Measurements from ENCODE around the gene LRRC3C.
"Not testable (repeated sequence)": the region's sequence is repeated elsewhere in the genome, so short reads cannot be mapped to it uniquely, and the experiment has no call there.

LRRC3C gene

DNA sequence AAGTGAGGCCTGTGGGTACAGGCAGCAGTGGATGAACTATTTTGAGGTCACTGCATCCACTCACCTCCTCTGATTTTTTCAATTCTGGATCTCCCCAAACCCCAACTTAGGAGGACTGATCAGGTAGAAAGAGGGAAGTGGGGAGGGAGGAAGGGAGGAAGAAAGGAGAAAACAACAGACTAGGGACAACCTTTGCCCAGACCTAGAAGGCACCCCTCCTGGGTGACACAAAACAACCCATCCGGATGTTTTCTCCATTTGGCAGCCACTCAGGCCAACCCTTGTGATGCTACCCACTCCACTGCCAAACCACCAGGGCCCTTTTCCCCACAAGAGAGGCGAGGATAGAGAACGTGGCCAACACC, 2.9 kb upstream of the LRRC3C start:
- no peak for FAIRE-seq

DNA sequence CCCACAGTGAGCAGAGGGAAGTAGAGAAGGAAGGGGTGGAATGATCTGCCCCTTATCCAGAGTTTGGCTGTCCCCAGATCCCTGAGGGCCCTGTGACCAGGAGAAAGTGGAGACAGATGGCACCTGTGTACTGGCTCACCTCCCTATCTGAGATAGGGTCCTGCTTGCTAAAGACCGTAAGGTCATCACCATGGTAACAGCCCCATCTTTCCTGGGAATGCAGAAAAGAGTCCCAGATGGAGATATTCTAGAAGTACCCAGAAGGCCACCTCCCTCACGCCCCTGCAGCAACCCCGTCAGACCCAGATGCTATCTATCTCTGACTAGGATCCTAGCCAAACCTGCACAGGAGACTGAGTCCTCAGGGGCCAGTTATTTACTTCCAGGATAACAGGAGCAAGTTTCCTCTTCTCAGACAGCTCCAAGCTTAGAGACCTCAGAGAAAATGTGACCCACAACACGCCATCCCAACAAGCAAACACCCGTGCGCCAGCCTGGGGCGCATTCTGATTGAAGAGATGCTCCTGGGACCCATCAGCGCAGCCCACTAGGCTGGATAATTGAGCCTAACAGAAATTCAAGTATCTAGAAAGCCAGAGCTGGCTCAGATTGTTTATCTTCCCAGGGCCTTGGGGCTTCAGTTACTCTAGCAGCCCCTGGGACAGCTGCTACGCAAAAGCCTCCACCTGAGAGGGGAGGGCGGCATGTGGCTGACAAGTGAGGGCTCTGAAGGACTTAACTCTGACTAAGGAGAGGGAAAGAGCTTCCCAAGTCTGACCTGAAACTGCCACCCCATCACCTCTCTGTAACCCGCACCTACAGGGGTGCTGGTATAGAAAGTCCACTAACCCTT, 2.0 kb upstream of the LRRC3C start:
- FAIRE-seq, result no peak

DNA sequence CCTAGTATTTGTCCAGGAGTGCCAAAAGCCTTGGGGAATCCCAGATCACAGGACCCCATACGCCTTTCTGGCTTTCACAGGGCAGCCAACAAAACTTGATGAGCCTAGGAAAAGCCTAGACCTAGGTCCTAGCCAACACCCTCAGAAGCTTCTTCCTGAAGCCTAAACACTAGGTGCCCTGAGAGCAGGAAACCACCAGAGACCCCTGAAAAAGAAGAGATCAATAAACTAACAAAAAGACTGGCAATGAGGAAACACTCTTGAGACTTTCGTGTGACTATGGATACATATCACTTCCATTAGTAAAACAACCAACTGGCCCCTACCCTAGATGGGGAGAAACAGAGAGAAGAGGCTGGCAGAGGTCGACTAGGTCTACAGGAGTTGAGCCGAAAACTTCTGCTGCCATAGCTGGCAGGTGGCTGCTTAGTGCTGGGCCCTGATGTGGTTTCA, 1.4 kb upstream of the LRRC3C start:
- no peak for FAIRE-seq

DNA sequence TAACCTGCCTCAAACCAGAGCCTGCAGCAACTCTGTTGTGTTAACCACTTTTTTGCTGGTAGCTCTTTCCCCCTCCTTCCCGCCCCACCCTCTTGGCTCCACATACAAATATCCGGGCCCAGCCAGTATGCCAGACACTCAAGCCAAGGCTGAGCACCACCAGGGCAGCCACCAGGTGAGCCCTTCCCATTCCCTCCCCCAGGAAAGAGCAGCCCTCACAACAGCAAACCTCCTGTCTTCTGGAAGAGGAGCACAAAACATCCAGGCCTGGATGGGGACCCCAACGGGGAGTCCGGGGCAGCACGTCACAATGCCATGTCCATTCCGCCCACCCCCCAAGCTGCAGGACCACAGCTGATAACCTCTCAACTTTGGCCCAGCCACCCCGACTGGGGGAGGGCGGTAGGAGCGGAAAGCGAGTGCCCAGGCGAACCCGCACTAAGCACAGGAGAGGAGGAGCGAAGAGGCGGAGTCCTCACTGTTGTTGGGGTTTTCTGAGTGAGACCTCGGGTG, 888 bp upstream of the LRRC3C start:
- FAIRE-seq, result no peak

DNA sequence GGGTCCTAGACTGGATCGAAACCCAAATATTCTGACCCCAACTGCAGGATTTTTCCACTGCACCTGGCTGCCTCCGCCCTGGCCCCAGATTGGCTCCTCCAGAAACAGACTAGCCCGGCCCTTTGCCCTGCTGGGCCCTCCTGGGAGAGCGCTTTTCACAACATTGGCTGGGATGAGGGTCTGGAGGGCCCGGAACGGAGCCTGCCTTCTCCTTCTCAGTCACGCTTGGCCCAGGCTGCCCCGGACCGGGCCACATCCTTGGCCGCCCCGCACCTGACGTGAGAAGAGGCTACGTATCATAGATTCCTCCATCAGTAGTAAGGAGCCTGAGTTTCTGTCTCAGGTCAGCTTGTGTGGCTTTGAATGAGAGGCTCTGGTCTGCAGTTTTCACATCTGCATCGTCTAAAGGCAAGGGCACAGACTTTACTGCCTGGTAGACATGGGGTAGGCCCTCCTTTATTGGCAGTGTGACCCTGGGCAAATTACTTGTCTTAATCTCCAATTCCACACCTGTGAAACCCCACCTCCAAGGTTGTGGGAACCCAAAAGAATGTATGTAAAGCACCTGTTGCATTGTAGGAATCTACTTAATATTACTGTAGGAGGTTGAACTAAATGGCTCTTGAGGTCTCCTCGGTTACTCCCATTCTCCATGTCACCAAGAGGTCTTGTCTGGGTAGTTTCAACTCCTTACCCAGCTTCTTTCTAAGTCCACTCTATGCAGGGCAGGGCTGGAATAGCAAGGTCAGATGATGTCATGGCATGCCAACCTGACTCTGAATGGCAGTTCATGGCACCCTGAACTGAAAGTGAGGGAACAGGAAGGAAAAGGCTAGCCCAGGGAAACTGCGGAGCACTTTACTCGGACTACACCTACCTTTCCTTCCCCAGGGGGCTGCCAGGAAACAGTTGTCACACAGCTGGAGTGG, 661 bp downstream of the LRRC3C start:
- FAIRE-seq, result no peak

DNA sequence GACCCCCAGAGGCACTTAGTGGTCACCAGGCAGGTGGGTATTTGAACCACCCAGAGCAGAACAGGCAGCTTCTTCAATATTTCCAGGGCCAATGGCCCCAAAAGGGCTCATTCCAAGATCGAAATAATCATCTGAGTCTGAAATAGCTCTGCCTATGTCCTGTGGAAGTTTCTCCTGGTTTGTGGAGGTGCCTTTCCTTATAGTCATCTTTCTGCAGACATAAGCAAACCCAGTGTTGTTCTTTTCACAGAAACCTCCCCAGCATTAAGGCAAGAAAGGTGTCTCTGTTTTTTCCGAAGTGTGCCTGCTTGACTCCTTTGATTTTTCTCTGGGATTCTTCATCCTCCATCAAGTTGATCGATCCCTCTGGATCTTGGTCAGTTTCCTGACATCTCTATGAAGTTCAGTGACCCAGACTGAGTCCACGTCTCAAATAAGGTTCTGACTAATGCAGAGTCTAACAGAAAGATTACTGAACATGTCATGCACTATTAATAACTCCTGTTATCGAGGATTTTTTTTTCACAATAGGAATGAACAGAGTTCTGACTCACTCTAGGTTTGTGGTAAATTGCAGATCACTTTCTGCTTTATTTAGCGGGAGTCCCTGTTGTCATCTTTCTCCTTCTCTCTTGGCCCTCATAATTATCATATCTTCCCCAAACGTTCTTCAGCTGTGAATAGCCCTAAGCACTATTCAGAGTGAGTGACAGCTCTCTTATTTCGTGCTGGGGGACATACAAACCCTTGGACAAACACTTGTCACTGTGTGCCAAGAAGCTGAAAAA, 1.5 kb downstream of the LRRC3C start:
- FAIRE-seq, result no peak

DNA sequence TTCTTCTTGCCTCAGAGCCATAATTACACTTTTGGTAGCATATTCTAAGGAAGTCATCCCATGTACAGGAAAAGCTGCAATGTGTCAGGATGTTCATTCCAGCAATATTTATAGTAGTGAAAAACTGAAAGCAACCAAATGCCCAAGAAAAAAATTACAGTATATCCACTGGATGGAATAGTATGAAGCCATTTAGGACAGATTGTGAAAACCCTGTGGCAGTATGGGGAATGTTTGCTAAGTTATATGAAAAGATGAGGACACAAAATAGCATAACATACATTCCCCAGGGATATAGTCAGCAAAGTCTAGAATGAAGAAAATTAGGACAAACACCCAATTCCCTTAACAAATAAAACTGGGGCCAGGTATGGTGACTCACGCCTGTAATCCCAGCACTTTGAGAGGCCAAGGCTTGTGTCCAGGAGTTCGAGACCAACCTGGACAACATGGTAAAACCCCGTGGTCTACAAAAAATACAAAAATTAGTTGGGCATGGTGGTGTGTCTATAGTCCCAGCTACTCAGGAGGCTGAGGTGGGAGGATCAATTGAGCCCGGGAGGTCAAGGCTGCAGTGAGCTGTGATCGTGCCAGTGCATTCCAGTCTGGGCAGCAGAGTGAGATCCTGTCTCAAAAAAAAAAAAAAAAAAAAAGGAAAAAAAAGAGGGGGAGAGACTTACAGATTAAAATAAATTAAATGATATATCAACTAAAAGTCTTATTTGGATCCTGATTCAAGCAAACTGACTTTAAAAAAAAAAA, 2.3 kb downstream of the LRRC3C start:
- no peak for FAIRE-seq

DNA sequence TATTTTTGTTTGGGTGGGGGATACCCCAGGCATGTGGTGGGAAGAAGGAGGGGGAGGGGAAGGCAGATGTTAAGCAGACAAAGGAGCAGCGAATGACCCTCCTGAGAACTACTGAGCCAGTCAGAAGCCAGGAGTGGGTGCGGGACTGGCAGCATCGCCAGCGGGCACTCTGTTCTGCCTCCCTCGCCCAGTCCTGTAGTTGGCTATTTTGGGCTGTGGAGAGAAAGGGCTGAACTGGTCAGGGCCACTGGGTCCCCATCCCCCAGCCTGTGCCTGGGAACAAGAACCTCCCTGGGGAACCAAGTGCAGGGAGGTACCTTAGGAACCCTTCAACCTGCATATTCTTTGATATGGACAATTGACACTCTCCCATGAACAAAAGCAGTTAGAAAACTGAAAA, 6.4 kb downstream of the LRRC3C start:
- no peak for FAIRE-seq

DNA sequence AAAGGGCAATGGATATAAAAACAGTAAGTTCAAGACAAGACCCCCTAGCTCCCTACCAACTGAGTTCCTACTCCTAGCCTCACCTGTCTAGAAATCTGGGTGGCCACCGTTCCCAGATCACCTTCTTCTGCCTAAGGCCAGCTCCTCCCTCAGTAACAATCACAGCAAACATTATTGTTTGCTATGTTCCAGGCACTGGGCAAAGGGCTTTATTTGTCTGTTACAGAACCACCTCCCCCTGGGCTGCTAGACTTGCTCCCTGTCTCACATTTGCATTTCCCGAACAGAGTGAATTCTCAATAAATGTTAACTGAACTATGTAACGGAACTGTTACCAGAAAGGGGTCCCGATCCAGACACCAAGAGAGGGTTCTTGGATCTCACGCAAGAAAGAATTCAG, 6.8 kb downstream of the LRRC3C start:
- FAIRE-seq, result no peak

DNA sequence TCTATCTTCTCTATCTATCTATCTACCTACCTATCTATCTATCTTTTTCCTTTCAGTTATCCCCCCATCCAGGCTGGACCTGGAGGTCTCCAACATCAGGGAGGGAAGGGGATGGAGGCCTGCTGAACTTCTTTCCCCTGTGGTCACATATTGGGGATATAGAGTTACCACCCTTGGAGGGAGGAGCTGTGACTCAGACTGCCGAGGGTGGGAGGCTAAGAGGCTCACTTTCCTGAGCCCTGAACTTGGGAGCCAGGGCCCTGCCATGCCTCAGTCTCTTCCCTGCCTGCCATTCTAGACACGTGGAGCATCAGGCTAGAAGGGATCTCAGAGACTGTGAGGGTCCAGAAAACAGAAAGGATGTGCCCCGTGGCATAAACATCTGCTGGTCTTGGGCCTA, 8.4 kb downstream of the LRRC3C start:
- no peak for FAIRE-seq

DNA sequence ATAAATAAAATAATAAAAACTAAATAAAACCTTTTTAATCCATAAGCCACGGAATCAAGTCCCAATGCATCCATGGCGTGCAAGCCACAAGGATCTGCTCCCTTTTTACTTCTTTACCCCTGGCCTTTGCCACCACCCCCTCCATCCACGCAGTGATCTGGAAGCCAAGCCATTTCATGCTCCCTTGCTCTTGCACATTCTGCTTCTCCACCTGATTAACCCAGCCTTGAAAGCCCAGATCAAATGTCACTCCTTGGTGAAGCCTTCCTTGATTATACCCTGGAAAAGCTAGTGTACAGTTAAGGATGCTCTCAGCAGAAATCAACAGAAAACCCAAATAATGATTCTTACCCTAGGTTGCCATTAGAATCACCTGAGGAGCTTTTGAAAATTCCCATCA, 9.9 kb downstream of the LRRC3C start:
- FAIRE-seq, result no peak

DNA sequence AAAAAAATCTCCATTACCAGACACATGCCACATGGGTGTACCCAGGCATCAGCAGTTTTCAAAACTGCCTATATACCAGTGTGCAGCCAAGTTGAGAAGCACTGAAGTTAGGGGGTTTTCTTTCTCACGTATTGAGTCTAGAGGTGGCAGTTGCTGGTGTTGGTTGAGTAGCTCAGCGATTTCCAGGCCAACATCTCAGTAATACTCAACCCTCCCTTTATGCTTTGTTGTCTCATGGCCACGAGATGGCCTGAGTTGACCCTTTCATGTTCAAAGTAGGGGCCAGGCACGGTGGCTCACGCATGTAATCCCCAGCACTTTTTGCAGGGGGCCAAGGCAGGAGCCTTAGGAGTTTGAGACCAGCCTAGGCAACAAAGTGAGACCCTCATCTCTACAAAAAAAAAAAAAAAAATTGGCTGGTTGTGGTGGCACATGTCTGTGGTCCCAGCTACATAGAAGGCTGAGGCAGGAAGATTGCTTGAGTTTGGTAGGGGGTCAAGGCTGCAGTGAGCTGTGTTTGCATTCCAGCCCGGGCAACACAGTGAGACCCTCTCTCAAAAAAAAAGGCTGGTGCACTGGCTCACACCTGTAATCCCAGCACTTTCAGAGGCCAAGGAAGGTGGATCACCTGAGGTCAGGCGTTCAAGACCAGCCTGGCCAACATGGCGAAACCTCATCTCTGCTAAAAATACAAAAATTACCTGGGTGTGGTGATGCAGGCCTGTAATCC, 10.8 kb downstream of the LRRC3C start:
- no peak for FAIRE-seq

DNA sequence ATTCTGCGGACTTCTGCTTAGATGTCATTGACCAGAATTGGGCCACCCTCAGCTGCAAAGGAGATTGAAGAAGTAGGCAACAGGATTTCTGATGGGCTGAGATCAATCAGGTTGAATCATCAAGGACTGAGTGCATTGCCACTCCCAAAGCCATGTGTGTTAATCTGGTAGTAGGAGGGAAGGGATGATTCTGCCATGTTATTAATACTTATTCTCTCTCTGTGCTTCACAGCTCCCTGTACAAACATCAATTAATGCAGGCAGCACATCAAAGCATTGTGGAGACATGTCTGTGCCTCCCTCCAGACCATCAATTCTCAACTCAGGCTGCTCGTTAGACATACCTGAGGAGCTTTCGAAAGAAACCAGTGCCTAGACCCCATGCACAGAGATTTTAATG, 11.6 kb downstream of the LRRC3C start:
- FAIRE-seq, result no peak

DNA sequence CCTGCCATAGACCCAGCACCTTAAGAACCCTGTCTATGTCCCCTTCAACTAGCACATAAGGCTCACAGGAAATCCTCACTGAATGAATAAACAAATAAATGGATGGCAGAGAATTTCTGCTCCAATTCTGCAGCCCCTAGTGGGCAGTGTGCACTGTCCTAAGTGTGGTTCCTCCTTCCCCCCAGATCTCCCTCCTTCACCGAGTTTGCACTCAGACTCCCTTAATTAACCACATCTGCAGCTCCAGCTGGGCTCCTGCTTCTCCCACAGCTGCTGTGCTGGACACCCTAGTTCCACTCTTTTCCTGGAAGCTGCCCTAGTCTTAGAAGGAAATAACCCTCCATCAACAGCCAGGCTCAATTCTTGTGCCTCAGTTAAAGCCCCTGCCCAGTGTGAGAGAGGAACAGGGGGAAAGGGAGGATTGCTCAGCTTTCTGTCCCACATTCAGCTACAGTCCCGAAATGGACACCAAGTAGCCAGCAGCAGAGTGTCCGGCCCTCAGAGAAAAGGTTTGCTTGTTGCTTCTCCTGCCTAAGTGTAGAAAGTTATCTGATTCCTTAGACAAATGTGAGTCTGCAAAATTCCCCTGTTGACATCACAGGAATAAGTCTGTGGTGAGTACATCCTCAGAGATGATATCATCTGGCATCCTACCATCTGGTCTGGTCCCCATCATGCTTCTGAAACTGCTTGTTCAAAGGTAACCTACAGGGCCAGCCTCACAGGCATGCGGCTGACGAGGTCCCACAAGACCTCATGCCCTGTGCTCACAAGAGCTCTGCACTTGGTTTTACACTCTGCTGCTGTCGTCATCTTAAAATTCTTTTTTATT, 12.3 kb downstream of the LRRC3C start:
- no peak for FAIRE-seq

DNA sequence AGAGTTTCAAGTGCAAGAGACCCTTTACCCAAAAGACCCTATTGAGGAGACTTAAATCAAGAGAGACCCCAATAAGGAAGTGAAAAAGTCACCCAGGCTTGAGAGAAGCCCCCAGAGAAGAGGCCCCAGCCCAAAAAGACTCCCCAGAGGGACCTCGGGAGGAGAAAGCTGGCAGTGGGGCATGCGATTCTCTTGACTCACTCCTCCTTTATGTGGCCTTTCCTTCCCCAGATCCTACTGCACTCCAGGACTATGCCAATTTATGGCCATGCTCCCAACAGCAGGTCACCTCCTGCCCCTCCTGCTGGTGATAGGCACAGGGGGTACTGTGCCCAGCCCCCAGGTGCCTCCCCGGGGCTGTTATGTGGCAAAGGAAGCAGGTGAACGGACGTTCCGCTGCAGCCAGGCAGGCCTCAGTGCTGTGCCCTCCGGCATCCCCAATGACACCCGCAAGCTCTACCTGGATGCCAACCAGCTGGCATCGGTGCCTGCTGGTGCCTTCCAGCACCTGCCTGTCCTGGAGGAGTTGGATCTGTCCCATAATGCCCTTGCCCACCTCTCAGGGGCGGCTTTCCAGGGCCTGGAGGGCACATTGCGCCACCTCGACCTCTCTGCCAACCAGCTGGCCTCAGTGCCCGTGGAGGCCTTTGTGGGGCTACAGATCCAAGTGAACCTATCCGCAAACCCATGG, 16.3 kb downstream of the LRRC3C start:
- no peak for FAIRE-seq

DNA sequence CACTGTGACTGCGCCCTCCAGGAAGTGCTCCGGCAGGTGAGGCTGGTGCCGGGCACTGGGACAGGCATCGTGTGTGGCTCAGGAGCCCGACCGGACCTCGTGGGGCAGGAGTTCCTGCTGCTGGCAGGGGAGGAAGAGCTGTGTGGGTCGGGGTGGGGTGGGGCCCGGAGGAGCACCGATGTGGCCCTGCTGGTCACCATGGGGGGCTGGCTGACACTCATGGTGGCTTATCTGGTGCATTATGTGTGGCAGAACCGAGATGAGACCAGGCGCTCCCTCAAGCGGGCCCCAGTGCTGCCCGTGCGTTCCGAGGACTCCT, 16.8 kb downstream of the LRRC3C start:
- FAIRE-seq, result no peak

DNA sequence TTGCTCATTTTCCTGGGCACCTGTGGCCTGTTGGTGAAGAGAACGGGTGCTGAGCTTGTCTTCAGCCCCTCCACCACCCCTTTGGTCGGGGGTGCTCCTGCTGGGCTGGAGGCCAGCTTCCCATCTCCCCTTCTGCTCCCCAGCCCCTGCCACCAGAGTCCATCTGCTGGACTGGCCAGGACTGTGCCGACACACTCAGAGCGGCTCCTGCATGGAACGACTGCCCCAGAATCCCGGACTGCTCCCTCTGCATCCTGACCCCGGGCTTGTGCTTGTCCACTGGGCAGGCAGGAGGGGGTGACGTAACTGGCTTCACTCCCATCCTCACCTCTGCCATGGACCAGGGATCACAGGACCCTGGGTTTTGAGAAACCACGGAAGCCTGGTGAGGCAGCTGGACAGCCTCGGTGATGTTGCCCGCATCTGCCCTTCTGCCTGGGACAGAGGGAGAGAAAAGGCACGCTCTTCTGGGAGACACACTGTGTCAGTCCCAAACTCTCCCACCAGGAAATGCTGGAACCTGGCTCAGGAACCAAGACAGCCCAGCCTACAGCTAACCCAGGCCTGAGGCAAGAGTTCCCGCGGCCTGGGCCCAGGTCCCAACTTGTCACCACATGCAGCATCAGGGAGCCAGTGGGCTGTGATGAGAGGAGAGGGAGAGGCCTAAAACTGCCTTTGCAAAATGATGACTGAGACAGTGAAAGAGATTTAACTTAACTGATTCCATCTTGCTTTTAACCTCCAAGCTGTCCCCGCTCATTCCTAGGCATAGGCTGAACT, 19.2 kb downstream of the LRRC3C start:
- no peak for FAIRE-seq

DNA sequence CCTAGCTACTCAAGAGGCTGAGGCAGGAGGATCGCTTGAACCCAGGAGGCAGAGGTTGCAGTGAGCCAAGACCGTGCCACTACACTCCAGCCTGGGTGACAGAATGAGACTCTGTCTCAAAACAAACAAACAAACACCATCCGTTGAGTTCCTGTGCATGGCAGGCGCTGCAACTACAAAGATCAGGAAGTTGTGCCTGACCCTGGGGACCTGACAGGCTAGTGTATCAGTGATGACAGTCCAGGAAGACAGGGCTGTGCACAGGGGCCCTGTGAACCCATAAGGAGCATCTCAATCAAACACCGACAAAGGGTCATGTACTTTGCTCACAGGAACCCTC, 20.9 kb downstream of the LRRC3C start:
- not testable (repeated sequence) for FAIRE-seq

DNA sequence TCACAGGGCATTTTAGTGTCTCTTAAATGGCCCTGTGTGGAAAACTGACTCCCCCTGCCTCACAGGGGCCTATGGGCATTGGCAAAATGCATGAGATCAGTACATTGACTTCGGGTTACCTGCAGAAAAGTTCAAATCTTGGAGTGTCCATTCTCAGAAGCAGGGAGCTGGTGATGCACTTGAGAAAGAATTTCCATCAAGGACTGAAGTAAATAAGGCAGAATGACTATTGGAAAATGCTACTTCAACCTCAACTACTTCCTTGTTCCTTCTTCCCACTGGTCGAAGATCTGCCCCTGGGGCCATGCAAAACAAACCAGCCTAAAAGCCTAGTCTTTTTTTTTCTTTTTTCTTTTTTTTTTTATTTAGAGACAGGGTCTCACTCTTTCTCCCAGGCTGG, 21.5 kb downstream of the LRRC3C start:
- no peak for FAIRE-seq
